OCI-LY3 (cell line): Measurements from ENCODE around the gene TMEM120A.

Experiments used
- H2AFZ ChIP-seq: fragments of 200-600, 300-600 bp; shearing (Covaris generic); 2 replicates; pipeline ENCODE4 v1.6.0; 2014; ENCODE audit warnings: antibody characterized with exemption, low read depth, low read length
- H3K27ac ChIP-seq: fragments of 200-600, 300-600 bp; sonication (generic); 2 replicates; pipeline ENCODE4 v1.5.1; 2014; ENCODE audit warnings: mild to moderate bottlenecking, low read length, moderate library complexity, mixed read lengths
- H3K27me3 ChIP-seq: fragments of 200-600, 300-600 bp; sonication (generic); 2 replicates; pipeline ENCODE4 v1.6.1; 2014; ENCODE audit warnings: low read depth, low read length, mixed read lengths
- H3K36me3 ChIP-seq: fragments of 200-600, 300-600 bp; sonication (generic); replicated peaks from 2 replicates; pipeline ENCODE3; 2014; ENCODE audit warnings: low read depth, low read length, mixed read lengths
- H3K4me1 ChIP-seq: fragments of 300-600, 200-600 bp; sonication (generic); 2 replicates; pipeline ENCODE4 v1.6.1; 2014; ENCODE audit warnings: low read length, mixed read lengths
- H3K4me2 ChIP-seq: fragments of 200-600, 300-600 bp; sonication (generic); 2 replicates; pipeline ENCODE4 v1.6.1; 2014; ENCODE audit warnings: low read length, mixed read lengths
- H3K4me3 ChIP-seq: fragments of 300-600, 200-600 bp; sonication (generic); 2 replicates; pipeline ENCODE4 v1.5.1; 2014; ENCODE audit warnings: antibody characterized with exemption, mild to moderate bottlenecking, low read length, moderate library complexity
- H3K79me2 ChIP-seq: fragments of 300-600, 200-600 bp; shearing (Covaris generic); 2 replicates; pipeline ENCODE4 v1.6.1; 2014; ENCODE audit warnings: mild to moderate bottlenecking, low read length, mixed read lengths
- H3K9ac ChIP-seq: fragments of 300-600, 200-600 bp; shearing (Covaris generic); 2 replicates; pipeline ENCODE4 v1.6.0; 2014; ENCODE audit warnings: mild to moderate bottlenecking, low read length, moderate library complexity
- H3K9me3 ChIP-seq: fragments of 200-600, 300-600 bp; shearing (Covaris generic); 2 replicates; pipeline ENCODE4 v1.6.1; 2014; ENCODE audit warnings: low read length, mixed read lengths; ENCODE audit not compliant: insufficient read depth
- H4K20me1 ChIP-seq: fragments of 200-600, 300-600 bp; sonication (generic); 2 replicates; pipeline ENCODE4 v1.6.1; 2016; ENCODE audit warnings: low read length, mixed read lengths; ENCODE audit not compliant: insufficient read depth
- CTCF ChIP-seq: fragments of 200-600, 300-600 bp; sonication (generic); IDR thresholded peaks from 2 replicates; pipeline ENCODE4 v1.5.1; 2014; ENCODE audit warnings: antibody characterized with exemption, low read length, low read depth
- EZH2phosphoT487 ChIP-seq: fragments of 200-600 bp; shearing (Covaris generic); IDR thresholded peaks from 2 replicates; pipeline ENCODE4 v1.6.1; 2018; ENCODE audit warnings: antibody characterized with exemption, mixed run types, low read depth

TMEM120A gene

GRCh38 chr7:75982306-75983064 is 11.9 kb downstream of the TMEM120A start:
- Histone ChIP-seq H3K36me3 (peaks cover 2% of the 10 kb centered on the region), H3K79me2 (no peaks in the 10 kb centered on the region), H3K9ac (no peak overlapping the region), H3K4me2 (no peak overlapping the region), H3K27me3 (no peaks in the 10 kb centered on the region), H3K9me3 (no peaks in the 10 kb centered on the region), H3K4me3 (no peak overlapping the region), H3K27ac (no peak overlapping the region), H3K4me1 (no peaks in the 10 kb centered on the region), H2AFZ (no peak overlapping the region), H4K20me1 (no peaks in the 10 kb centered on the region)
- TF ChIP-seq EZH2phosphoT487 = no peak
- TF ChIP-seq CTCF = no peak

GRCh38 chr7:75981453-75982305 is 12.7 kb downstream of the TMEM120A start:
- Histone ChIP-seq H3K27me3 (no peaks in the 10 kb centered on the region), H3K36me3 (peaks cover 2% of the 10 kb centered on the region), H3K9ac (no peak overlapping the region), H3K79me2 (no peaks in the 10 kb centered on the region), H2AFZ (no peak overlapping the region), H3K27ac (no peak overlapping the region), H3K4me3 (no peak overlapping the region), H4K20me1 (no peaks in the 10 kb centered on the region), H3K4me2 (no peak overlapping the region), H3K9me3 (no peaks in the 10 kb centered on the region), H3K4me1 (no peaks in the 10 kb centered on the region)
- TF ChIP-seq CTCF (no peak), EZH2phosphoT487 (no peak)

GRCh38 chr7:75981203-75981452 is 13.3 kb downstream of the TMEM120A start:
- H3K4me1 ChIP-seq = no peaks in the 10 kb centered on the region
- H3K36me3 ChIP-seq = no peaks in the 10 kb centered on the region
- no peaks in the 10 kb centered on the region for H3K79me2 ChIP-seq
- H3K27ac ChIP-seq = no peak overlapping the region
- no peak overlapping the region for H3K9ac ChIP-seq
- H3K4me2 ChIP-seq = no peak overlapping the region
- H2AFZ ChIP-seq = no peak overlapping the region
- no peak overlapping the region for H3K4me3 ChIP-seq
- H3K9me3 ChIP-seq = no peaks in the 10 kb centered on the region
- TF ChIP-seq EZH2phosphoT487 = no peak
- TF ChIP-seq CTCF = no peak
- H3K27me3 ChIP-seq = no peaks in the 10 kb centered on the region
- H4K20me1 ChIP-seq = no peaks in the 10 kb centered on the region

GRCh38 chr7:75980430-75981202 is 13.8 kb downstream of the TMEM120A start:
- TF ChIP-seq EZH2phosphoT487 (no peak), CTCF (no peak)
- no peaks in the 10 kb centered on the region for H3K36me3 ChIP-seq

More at GRCh38 chr7:75980430-75981202, 13.8 kb downstream of the TMEM120A start:
- H3K4me1 ChIP-seq = no peaks in the 10 kb centered on the region
- no peak overlapping the region for H3K9ac ChIP-seq
- H2AFZ ChIP-seq = no peak overlapping the region
- no peak overlapping the region for H3K27ac ChIP-seq
- no peak overlapping the region for H3K4me2 ChIP-seq
- H4K20me1 ChIP-seq = no peaks in the 10 kb centered on the region
- no peaks in the 10 kb centered on the region for H3K9me3 ChIP-seq
- no peaks in the 10 kb centered on the region for H3K27me3 ChIP-seq
- no peak overlapping the region for H3K4me3 ChIP-seq
- no peaks in the 10 kb centered on the region for H3K79me2 ChIP-seq
